GM21360 (cell line): ENCODE measurements around the gene DNAI2.

ENCODE experiments used
- ATAC-seq: cut with Tn5 transposase; IDR thresholded peaks from one replicate; pipeline ENCODE4 v1.9.1; 2021; ENCODE audit warnings: mild to moderate bottlenecking, moderate library complexity; ENCODE audit not compliant: unreplicated experiment

Gene DNAI2

DNA sequence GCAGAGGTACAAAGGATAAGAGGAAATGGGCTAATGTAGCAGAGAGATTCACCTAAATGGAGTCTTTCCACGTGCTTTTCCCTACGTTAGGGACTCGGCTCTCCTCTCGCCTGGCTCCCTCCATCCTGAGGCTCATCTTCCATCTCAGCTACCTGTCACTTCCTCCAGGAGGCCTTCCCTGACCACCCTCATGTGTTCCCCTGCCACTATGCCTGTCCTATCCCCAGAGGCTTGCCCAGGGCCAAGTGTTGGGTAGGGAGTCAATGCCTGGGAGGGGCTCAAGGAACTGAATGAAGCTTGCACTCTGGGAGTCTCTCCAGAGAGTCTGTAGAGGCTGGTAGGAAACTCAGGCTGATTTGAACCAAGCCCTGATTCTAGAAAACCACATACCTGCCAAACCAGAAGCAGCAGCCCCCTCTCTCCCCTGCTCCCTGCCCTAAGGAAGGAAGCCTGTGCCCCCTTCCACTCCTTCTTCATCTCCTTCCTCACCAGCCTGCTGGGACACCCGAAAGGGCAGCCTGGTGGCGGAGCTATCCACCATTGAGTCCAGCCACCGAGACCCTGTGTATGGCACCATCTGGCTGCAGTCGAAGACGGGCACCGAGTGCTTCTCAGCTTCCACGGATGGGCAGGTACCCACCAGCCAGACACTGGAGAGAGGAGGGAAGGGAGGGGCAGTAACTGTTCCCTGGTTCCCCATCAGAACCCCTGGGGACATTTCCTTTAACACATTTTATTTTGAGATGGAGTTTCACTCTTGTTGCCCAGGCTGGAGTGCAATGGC, 25.4 kb downstream of the DNAI2 start:
- ATAC-seq: no peak

DNA sequence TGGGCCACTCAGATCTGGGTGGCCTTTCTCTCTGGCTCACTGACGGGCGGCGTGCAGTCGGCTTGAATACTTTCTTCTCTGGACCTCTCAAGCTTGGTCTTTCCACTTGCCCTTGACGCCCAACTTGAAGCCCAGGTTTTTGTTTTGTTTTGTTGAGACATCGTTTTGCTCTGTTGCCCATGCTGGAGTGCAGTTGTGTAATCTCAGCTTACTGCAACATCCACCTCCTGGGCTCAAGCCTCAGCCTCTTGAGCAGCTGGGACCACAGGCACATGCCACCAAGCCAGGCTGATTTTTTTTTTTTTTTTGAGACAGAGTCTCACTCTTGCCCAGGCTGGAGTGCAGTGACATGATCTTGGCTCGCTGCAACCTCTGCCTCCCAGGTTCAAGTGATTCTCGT, 29.3 kb downstream of the DNAI2 start:
- ATAC-seq: no peak

DNA sequence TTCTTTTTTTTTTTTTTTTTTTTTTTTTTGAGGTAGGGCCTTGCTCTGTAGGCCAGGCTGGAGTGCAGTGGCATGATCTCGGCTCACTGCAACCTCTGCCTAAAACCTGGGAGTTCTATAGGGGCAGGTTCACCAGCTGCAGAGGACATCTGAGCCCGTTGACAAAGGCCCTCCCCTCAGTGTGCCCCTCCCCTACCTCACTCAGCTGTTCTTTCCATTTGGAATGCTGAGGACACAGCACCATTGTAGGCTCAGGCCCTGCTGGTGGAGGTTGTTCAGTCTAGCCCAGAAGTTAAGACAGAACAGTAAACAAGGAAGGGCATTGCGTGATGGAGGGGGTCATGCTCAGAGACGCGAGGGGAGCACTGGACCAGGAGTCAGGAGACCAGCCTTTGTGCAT, 30.1 kb downstream of the DNAI2 start:
- ATAC-seq: no peak

DNA sequence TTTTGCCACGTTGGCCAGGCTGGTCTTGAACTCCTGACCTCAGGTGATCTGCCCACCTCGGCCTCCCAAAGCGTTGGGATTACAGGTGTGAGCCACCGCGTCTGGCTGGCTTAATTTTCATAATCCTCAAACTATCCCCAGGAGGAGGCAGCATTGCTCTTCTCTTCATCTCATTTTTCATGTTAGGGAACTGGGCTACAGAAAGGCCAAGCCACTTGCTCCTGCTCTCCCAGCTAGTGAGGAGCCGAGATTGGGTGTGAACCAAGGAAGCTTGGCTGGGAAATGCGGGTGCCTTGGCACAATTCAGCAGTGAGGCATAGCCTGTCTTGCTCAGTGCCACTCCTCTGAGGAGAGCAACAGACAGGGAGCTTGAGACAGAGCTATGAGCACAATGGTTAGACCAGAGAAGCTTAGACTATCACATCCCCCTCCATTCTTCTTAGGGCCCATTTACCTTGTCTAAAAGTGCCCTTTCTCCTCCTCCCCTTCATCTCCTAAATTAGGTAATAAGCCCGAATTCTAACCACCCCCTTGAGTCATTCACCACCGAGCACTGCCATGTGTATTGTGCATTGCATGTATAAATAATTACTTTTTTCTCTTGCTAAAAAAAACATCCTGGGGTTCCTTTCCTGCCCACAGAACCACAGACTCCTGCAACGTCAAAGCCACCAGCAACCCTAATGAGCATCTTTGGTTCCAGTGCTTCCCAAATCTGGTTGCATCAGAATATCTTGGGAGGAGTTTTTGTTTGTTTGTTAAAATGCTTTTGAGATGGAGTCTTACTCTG, 32.0 kb downstream of the DNAI2 start:
- ATAC-seq: no peak

DNA sequence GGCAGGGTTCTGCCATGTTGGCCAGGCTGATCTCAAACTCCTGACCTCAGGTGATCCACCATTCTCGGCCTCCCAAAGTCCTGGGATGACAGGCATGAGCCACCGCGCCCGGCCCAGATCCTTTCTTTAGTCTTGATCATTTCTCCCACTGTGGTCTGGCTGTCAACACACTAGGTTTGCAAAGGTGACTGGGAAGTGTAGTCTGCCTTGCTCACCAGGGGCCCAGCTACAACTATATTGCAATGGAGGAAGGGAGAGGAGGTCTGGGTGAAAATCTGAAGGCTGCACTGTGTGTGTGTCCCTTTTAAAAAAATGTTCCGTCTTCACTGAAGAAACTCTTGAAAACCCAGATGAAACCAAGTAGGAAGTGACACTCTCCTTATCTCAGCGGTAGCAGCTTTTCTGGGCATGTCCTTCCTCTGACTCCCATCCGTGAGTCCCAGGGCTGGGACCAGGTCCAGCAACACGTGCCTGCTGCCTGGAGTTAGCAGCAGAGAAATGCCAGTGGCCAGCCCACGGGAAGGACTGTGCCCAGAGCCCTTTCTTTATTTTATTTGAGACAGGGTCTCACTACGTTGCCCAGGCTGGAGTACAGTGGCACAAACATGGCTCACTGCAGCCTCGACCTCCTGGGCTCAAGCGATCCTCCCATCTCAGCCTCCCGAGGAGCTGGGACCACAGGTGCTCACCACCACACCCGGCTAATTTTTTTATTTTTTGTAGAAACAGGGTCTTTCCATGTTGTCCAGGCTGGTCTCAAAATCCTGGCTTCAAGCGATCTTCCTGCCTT, 34.1 kb downstream of the DNAI2 start:
- no peak for ATAC-seq

DNA sequence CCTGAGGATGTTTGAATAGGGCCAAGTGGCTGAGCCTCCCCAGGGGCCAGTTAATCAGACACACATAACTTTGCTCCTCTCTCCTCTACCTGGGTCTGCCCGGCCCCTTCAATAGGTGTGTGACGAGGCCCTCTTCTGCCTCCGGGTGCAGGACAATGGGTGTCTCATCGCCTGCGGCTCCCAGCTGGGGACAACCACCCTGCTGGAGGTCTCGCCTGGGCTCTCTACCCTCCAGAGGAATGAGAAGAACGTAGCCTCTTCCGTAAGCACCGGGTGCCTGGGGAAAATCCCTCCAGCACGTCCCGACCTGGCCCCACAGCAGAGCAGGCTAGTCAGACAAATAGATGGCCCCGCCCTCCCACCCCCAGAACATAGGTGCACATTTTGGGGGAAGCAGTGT, 35.9 kb downstream of the DNAI2 start:
- no peak for ATAC-seq

DNA sequence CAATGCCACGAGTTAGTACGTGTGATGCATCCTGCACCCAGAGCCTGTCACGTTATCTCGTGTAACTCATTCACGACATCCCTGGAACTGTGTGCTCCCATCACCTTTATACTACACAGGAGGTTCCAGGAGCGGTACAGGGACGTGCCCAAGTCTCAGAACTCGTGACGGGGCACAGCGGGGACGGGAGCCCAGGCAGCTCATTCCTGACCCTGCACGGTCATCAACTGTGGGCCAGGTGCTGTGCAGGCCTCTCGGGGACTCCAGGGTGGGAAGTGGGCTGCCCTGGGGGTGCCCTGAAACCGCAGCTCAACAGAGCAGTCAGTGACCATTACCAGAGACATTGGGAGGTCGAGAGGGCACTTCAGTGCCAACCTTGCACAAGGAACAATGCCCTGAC, 40.8 kb downstream of the DNAI2 start:
- ATAC-seq: no peak

DNA sequence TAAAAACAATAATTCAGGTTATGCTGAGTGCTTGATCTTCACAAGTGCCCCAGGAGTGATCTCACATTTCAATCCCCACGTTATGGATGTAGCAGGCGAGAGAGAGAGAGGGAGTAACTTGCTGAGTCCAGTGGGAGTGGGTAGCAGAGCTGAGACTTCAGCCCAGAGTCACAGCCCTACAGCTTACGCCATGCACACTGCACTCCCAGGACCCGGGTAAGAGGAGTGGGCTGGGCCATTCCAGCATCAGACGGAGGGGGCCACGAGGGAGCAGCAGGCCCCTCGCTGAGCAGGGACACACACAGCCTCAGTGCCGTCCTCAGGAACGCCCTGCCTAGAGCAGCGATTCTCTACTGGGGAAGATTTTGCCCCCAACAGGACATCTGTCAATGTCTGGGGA, 42.2 kb downstream of the DNAI2 start:
- no peak for ATAC-seq

DNA sequence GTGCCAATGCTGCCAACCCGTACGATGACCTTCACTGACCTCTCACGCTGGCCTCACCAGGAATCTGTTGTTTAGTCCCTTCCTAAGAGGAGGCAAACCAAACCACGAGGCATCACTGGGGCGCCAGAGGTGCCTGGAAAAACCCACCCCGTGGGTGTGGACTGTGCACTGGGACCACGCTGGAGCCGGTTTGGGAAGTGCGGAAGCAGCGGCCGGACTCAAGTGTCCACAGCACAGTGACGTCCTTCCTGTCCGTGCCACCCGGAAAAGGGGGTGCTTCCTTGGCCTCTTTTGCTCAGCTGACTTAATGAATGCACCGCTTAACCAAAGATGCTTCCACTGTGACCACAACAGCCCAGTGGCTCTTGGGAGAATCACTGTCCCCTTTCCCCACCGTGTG, 43.0 kb downstream of the DNAI2 start:
- no peak for ATAC-seq

DNA sequence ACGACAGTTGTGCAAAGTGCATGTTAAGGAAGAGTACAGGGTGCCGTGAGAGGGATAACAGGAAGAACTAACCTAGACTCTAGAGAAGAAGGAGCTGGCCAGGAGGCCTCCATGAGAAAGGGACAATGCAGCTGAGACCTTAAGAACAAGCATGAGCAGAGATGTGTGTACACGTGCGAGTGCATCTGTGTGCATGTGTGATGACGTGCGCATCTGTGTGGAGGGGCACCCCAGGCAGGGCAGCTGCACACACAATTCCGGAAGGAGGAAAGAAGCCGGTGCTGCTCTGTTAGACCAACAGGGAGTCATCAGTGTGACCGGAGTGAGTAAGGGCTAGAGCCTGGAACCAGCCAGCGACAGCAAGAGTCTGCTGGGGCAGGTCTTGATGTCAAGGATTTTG, 44.4 kb downstream of the DNAI2 start:
- no peak for ATAC-seq

DNA sequence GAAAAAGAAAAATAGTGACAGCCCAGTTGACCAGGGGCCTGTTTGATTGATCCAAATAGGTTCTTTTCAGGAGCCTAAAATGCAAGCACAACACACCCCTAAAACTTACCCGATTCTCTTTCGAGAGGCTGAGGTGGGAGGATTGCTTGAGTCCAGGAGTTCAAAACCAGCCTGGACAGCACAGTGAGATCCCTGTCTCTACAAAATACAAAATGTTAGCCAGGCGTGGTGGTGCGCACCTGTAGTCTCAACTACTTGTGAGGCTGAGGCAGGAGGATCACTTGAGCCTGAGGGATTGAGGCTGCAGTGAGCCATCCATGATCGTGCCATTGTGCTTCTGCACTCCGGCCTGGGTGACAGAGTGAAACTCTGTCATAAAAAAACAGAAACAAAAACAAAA, 50.5 kb downstream of the DNAI2 start:
- ATAC-seq: no peak

DNA sequence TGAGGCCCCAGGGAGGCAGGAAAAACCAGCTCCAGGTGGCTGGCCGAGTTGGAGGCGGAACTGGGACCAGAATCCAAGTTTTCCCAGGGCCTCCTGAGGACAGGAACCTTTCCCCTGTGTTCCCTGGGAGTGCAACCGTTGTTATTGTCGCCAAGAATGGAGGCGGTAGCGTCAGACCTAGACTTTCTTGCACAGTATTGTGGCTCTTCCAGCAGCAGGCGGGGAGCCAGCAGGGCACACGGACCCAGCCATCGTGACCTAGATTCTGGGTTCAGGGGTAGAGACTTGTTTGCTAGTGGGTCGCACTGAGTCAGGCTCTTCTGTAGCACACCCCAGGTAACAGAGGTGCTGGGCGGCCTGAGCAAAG, 51.3 kb downstream of the DNAI2 start:
- no peak for ATAC-seq

DNA sequence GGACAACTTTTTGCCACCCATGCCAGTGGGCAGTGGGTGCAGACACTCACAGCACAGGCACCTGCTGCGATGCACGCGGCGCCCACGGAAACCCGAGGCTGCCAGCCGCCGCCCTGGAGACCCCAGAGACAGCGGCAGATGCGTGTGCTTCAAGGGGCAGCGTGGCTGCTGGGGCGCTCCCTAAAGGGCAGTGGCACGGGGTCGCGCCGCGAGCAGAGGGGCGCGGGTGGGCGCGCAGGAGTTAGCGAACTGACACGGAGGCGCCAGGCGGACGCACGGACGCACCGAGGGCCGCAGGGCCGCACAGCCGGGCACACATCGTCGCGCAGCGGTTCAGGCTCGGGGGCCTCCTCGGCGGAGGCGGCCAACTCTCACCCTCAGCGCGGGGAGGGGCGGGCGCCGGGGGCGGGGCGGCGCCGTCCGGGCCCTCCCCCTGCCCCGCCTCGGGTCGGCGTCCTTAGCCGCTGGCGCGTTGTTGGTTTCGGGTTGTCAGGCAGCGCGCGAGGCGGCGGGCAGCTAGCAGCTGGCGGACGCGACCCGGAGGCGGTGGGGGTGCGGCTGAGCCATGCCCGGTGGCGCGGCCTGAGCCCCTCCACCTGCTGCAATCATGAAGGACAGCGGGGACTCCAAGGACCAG, 51.8 kb downstream of the DNAI2 start, which contains the start of gene KIF19:
TSS of gene KIF19 (plus strand) at position 484 of the 637 bp plus-strand sequence. CDS start at position 608, 124 bp downstream.
- no peak for ATAC-seq

DNA sequence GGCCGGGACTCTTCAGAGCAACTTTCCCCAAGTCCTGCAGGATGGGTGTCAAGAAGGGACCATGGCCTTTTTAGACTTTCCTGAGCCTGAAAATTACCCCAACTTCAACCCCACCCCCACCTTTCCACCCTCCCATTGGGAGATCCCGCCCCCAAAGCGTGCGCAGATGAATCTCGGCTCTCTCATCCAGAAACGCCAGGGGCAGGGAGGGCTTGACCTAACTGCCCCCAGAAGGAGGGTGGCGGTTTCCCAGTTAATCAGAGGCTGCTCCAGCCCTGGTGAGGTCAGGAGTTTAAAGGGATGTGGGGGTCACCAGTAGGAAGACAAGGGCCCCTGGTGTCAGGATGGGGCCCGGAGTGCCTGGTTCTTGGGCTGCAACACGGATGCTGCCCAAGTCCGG, 52.5 kb downstream of the DNAI2 start:
- no peak for ATAC-seq

DNA sequence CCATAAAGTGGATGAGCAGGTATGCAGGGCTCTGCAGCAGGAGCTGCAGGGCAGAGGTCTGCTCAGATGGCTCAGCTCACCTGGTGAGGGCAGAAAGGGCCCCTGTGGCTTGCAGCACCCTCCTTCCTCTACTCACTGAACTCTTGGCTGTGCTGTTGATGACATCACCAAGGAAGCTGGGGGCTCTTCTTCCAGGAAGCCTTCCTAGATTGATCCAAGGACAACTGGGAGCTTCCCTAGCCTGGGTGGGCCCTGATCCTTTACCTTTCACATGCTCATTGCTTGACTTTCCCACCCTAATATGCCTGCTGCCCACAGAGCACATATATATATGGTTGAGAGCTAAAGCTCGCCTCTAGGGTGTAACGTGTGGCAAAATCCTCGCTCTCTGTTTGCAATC, 54.5 kb downstream of the DNAI2 start:
- no peak for ATAC-seq

DNA sequence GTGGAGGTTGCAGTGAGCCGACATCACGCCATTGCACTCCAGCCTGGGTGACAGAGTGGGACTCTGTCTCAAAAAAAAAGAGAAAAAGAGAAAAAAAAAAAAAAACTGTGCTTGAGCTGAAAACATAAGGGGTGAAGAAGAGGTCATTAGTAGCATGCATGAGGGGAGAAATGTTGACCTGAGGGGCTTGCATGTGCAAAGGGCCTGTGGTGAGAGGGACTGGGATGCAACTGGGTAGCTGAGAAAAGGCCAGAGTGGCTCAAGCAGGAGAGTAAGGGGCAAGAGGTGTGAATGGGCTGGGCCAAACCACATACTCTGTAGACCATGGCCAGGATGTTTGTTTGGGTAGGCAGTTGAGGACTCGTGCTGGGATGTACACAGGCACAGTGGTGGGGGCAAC, 55.3 kb downstream of the DNAI2 start:
- no peak for ATAC-seq

DNA sequence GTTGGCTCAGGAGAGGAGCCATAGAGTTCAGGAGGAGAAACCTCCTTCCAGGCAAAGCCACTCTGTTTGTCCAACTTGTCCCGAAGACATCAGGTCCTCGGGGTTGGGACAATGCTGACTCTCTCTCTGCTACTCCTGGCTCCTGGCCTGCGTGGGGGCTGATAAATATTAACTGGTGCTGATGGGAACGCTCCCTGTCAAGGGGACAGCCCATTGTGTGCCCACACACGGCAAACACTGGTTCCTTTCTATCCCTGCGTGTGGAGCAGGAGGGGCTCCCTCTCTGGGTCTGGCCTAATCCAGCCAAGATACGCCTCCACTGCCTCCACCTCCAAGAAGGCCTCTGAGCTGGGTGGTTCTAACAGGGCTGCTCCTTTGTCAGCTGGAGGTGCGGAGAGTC, 56.4 kb downstream of the DNAI2 start:
- ATAC-seq: no peak

DNA sequence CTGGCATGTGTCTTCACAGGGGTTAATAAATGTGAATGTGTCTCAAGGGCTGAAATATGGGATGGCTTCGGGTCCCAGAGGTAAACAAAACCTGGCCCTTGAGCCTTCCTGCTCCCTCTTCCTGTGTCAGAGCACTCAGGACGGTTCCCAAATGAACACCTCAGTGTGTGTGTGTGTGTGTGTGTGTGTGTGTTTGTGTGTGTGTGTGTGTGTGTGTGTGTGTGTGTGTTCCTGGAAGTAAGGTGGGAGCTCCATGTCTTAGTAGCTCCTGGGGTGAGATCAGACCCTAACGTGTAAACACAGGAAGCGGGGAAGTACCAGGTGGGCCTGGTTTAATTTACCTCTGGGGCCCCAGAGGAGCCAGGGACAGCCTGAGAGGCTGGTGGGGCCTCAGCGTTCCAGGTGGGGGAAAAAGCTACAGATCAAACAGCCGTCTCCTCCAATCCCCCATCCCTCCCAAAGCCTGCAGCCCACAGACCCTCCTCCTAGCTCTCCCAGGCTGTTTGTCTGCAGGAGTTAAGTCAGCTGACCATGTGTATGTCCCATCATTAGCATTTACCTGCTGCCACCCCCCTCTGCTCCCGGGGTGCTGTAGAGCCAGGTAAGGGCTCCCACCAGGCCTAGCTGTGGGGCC, 58.1 kb downstream of the DNAI2 start:
- ATAC-seq: no peak

DNA sequence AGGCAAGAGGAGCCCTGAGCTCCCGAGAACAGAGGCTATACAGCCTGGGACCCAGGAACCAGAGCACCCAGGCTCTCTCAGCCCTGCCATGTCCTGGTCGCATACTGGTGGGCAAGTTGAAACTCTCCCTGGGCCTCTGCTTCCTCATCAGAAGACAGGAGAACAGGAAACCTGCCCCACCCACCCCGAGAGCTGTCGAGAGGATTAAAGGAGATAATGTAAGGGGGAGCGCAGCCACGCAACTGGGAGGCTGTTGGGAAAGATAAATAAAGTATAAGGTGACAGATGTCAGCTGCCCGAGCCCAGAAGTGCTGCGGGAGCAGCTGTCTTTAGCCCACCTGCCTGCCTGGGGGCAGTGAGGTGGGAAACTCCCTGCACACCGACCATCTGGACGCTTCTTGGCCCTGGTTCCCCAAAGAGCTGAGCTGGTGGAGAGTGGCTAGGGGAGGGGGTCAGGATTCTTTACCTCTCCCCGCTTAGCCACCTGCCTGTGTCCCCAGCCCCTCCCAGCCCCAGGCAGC, 58.8 kb downstream of the DNAI2 start:
- no peak for ATAC-seq

DNA sequence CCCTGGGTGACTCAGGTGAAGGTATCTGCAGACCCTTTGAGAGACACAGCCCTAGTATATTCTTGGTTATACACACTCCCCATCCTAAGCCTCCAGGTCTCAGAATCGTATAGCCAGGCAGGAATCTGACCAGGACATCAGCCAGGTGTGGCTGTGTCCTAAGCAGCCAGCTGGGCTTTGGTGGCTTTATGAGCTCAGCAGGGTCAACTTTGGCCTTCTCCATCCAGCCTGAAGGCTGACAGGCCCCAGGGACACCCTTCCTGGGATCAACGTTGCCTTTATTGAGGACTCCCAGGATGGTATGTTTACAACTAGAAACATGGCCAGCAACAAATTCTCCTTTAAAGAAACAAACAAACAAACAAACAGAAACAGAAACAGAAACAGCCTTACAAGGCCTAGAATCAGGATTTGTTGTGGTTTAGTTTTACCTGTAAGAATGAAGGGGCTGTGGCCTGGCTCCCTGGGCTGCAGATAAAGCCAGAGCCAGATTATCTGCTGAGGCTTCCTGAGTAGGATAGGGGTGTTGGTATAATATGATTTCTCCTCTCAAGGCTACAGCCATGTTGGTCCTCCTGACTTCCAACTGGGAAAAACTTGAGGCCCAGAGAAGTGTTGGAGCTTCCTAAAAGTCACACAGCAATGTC, 60.5 kb downstream of the DNAI2 start:
- no peak for ATAC-seq
